ENCODE data around the gene RNF227.

- TF ChIP-seq CTCF (IDR thresholded peaks at IDR 0.05) = no peak
- TF ChIP-seq POLR2A (IDR thresholded peaks at IDR 0.05) = no peak
Observed at GRCh38 chr17:7910281-7910680, 5.8 kb downstream of the RNF227 start.

All from heart left ventricle (tissue), 13 donors.